IMR-90 (cell line): Measurements from ENCODE around the gene UBL4A. TPM values are rescaled to one million over a fixed set of nuclear protein-coding genes. Genes with fewer than 3 reads are reported as not detected.

ENCODE experiments used
- ATAC-seq: fragments of 200-7000 bp; cut with Tn5 transposase; 2 replicates; pipeline ENCODE4 v1.9.1; 2020; ENCODE audit warnings: low read depth, mild to moderate bottlenecking, moderate library complexity
- BruUV-seq: library from RNA; stranded (reverse); fragments of 400-500 nt; replicated peaks from 2 replicates; lab custom pipeline; 2021; lab: Mats Ljungman, UMichigan
- CTCF ChIA-PET: fragments of 300-600 bp; formaldehyde crosslinking; extraction: SDS; loops from one replicate; lab custom pipeline; 2021; ENCODE audit warnings: antibody characterized with exemption; lab: Yijun Ruan, JAX
- POLR2A ChIA-PET: fragments of 300-600 bp; sonication (Branson Sonifier 250); formaldehyde crosslinking; loops from one replicate; lab custom pipeline; 2022; ENCODE audit warnings: antibody characterized with exemption; ENCODE audit not compliant: unreplicated experiment; lab: Charles Lee
- DNase-seq: peaks from one replicate; pipeline ENCODE4 v3.0.0; 2013
- H2AFZ ChIP-seq: replicated peaks from 2 replicates; pipeline ENCODE3; 2013; ENCODE audit warnings: low read length, mild to moderate bottlenecking; ENCODE audit not compliant: poor library complexity
- H2AK5ac ChIP-seq: 2 replicates; pipeline ENCODE4 v1.6.1; 2013; ENCODE audit warnings: low read depth, low read length, inconsistent platforms
- H2AK9ac ChIP-seq: replicated peaks from 2 replicates; pipeline ENCODE3; 2013; ENCODE audit warnings: mild to moderate bottlenecking, low read depth, low read length, moderate library complexity; ENCODE audit not compliant: poor library complexity
- H2BK120ac ChIP-seq: 2 replicates; pipeline ENCODE4 v1.6.1; 2013; ENCODE audit warnings: low read depth, low read length, inconsistent platforms
- H2BK15ac ChIP-seq: 3 replicates; pipeline ENCODE4 v1.6.1; 2013; ENCODE audit warnings: low read depth, low read length, inconsistent platforms
- H2BK20ac ChIP-seq: 2 replicates; pipeline ENCODE4 v1.6.1; 2013; ENCODE audit warnings: low read depth, mild to moderate bottlenecking, inconsistent platforms, low read length, moderate library complexity
- H2BK5ac ChIP-seq: 2 replicates; pipeline ENCODE4 v1.6.1; 2013; ENCODE audit warnings: mild to moderate bottlenecking, low read depth, low read length, inconsistent platforms; ENCODE audit not compliant: poor library complexity, severe bottlenecking
- H3K14ac ChIP-seq: replicated peaks from 2 replicates; pipeline ENCODE4 v1.6.1; 2013; ENCODE audit warnings: low read depth, low read length, inconsistent platforms
- H3K18ac ChIP-seq: 2 replicates; pipeline ENCODE4 v1.6.1; 2013; ENCODE audit warnings: low read depth, low read length, control low read depth
- H3K23ac ChIP-seq: 2 replicates; pipeline ENCODE4 v1.6.1; 2013; ENCODE audit warnings: low read depth, low read length, inconsistent platforms
- H3K27ac ChIP-seq: 2 replicates; pipeline ENCODE4 v1.5.1; 2013; ENCODE audit warnings: mild to moderate bottlenecking, control low read depth, low read length; ENCODE audit not compliant: insufficient read depth
- H3K27me3 ChIP-seq: 2 replicates; pipeline ENCODE4 v1.6.1; 2013; ENCODE audit warnings: low read length; ENCODE audit not compliant: control insufficient read depth, insufficient read depth
- H3K36me3 ChIP-seq: 2 replicates; pipeline ENCODE4 v1.6.1; 2013; ENCODE audit warnings: low read length, mixed read lengths; ENCODE audit not compliant: control insufficient read depth, insufficient read depth
- H3K4ac ChIP-seq: 2 replicates; pipeline ENCODE4 v1.6.1; 2013; ENCODE audit warnings: low read depth, low read length, inconsistent platforms
- H3K4me1 ChIP-seq: 2 replicates; pipeline ENCODE4 v1.6.1; 2013; ENCODE audit warnings: low read length, mixed read lengths; ENCODE audit not compliant: control insufficient read depth, insufficient read depth
- H3K4me2 ChIP-seq: 2 replicates; pipeline ENCODE4 v1.6.1; 2013; ENCODE audit warnings: low read depth, mild to moderate bottlenecking, control low read depth, low read length, moderate library complexity
- H3K4me3 ChIP-seq: 2 replicates; pipeline ENCODE4 v1.5.1; 2013; ENCODE audit warnings: low read depth, mild to moderate bottlenecking, control low read depth, low read length, moderate library complexity; ENCODE audit not compliant: insufficient read depth
- H3K56ac ChIP-seq: 2 replicates; pipeline ENCODE4 v1.6.1; 2013; ENCODE audit warnings: low read length, inconsistent platforms; ENCODE audit not compliant: insufficient read depth; ENCODE audit errors: extremely low read depth
- H3K79me1 ChIP-seq, 2 experiments: 2 replicates each; pipeline ENCODE4 v1.6.1; 2013; ENCODE audit warnings: low read length in 2 of 2, inconsistent platforms in 1 of 2, low read depth in 1 of 2
- H3K9ac ChIP-seq: 2 replicates; pipeline ENCODE4 v1.6.1; 2013; ENCODE audit warnings: low read depth, low read length, control low read depth
- H3K9me1 ChIP-seq: 2 replicates; pipeline ENCODE4 v1.6.1; 2013; ENCODE audit warnings: low read length, inconsistent platforms; ENCODE audit not compliant: insufficient read depth
- H3K9me3 ChIP-seq: 2 replicates; pipeline ENCODE4 v1.6.1; 2013; ENCODE audit warnings: low read length; ENCODE audit not compliant: control insufficient read depth, insufficient read depth
- H4K20me1 ChIP-seq: 2 replicates; pipeline ENCODE4 v1.6.1; 2013; ENCODE audit warnings: low read length, inconsistent platforms; ENCODE audit not compliant: insufficient read depth
- H4K5ac ChIP-seq: 2 replicates; pipeline ENCODE4 v1.6.1; 2013; ENCODE audit warnings: mild to moderate bottlenecking, low read depth, low read length, control low read depth
- H4K8ac ChIP-seq, 2 experiments: 2 replicates each; pipeline ENCODE4 v1.6.1; 2013; ENCODE audit warnings: low read depth in 2 of 2, low read length in 2 of 2, control low read depth in 1 of 2, inconsistent platforms in 1 of 2
- H4K91ac ChIP-seq: 2 replicates; pipeline ENCODE4 v1.6.1; 2013; ENCODE audit warnings: low read depth, low read length, inconsistent platforms; ENCODE audit not compliant: insufficient read depth
- CEBPB ChIP-seq: IDR thresholded peaks from 2 replicates; pipeline ENCODE4 v1.6.1; 2012; ENCODE audit warnings: low read depth, low read length, improper control_type of control experiment
- CHD1 ChIP-seq: IDR thresholded peaks from 2 replicates; pipeline ENCODE4 v1.6.1; 2012; ENCODE audit warnings: low read depth, low read length, improper control_type of control experiment
- FOS ChIP-seq: fragments of 150-350 bp; IDR thresholded peaks from 2 replicates; pipeline ENCODE4 v1.6.1; 2016; ENCODE audit warnings: low read depth, low read length
- MAZ ChIP-seq: IDR thresholded peaks from 2 replicates; pipeline ENCODE4 v1.6.1; 2012; ENCODE audit warnings: low read depth, mild to moderate bottlenecking, low read length, improper control_type of control experiment, moderate library complexity, borderline replicate concordance
- MXI1 ChIP-seq: IDR thresholded peaks from 2 replicates; pipeline ENCODE4 v1.6.1; 2012; ENCODE audit warnings: low read depth, mild to moderate bottlenecking, low read length, moderate library complexity, borderline replicate concordance
- RCOR1 ChIP-seq: IDR thresholded peaks from 2 replicates; pipeline ENCODE4 v1.6.1; 2012; ENCODE audit warnings: mild to moderate bottlenecking, low read length, improper control_type of control experiment; ENCODE audit not compliant: insufficient replicate concordance
- WGBS, 2 experiments: methylation state at CpG; one replicate each; pipeline versions ENCODE4 v1.1.5 to v1.1.7; 2013; ENCODE audit warnings: missing lambda C conversion rate in 2 of 2; ENCODE audit not compliant: insufficient read length in 1 of 2; ENCODE audit errors: extremely low coverage in 2 of 2; 5-methylcytosine and 5-hydroxymethylcytosine counted together
- dilution Hi-C: fragments of 300-500 bp; cut with HindIII; formaldehyde crosslinking; loops from one replicate; pipeline ENCODE4 v1.14.3; 2018; ENCODE audit warnings: low sequenced_read_pairs; ENCODE audit not compliant: unreplicated experiment
- in situ Hi-C: fragments of 300-500 bp; cut with MboI; formaldehyde crosslinking; loops from 3 replicates; pipeline ENCODE4 v1.14.3; 2019; ENCODE audit warnings: low sequenced_read_pairs, inconsistent platforms, mixed read lengths
- intact Hi-C: fragments of 100-400 bp; cut with micrococcal nuclease; formaldehyde crosslinking; loops from 2 replicates; pipeline ENCODE4 v1.10.0; 2022
- polyA plus RNA-seq, 3 experiments: library from polyadenylated mRNA; depleted of rRNA; stranded (reverse); fragments of >200 nt; gene quantifications; 2 replicates each; pipeline ENCODE4 v1.2.3, GENCODE V29; 2012; ENCODE audit warnings: low replicate concordance in 1 of 3
- total RNA-seq: library from RNA; depleted of rRNA; stranded (reverse); fragments of >200 nt; gene quantifications from 2 replicates; pipeline ENCODE4 v1.2.3, GENCODE V29; 2012
- TF ChIP-seq, protein P1 (sequence below): fragments of 150-350 bp; IDR thresholded peaks from 2 replicates; pipeline ENCODE4 v1.6.1; 2016; ENCODE audit warnings: low read depth, mild to moderate bottlenecking, low read length, moderate library complexity, borderline replicate concordance
- TF ChIP-seq, protein P2 (sequence below): conservative IDR thresholded peaks from 2 replicates; pipeline ENCODE4 v1.5.1; 2012; ENCODE audit warnings: mild to moderate bottlenecking, low read depth, low read length, improper control_type of control experiment

UBL4A gene
- total and polyA plus RNA-seq, 2 of the 4 experiments (the other 2 are of a cell fraction) = 24.6 to 28.3 TPM

DNA sequence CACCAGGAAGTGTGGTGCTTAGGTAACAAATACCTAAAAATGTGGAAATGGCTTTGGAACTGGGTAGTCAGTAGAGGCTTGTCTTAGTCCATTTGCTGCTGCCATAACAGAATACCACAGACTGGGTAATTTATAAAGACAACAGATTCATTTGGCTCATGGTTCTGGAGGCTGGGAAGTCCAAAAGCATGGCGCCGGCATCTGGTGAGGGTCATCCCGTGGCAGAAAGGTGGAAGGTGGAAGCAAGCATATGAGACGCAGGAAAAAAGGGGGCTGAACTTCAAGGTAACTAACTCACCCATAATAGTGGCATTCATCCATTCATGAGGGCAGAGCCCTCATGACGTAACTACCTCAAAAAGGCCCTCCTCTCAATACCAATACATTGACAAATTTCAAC, 23.0 kb upstream of the UBL4A start:
- H2BK120ac ChIP-seq = no peak overlapping the region
- H3K4me2 ChIP-seq = no peak overlapping the region
- no peak overlapping the region for H2AK5ac ChIP-seq
- H2AFZ ChIP-seq = no peak overlapping the region
- ATAC-seq (no peak), DNase-seq (no peak)
- peaks cover 10% of the 10 kb centered on the region; the same call in 1 of the 2 replicates for H3K36me3 ChIP-seq
- no peak overlapping the region for H3K23ac ChIP-seq
- no peak overlapping the region for H4K5ac ChIP-seq
- in situ Hi-C loops = no loop called here
- H3K18ac ChIP-seq = no peak overlapping the region
- dilution Hi-C loops = no loop called here
- no TSS peak for BruUV-seq
- no peak overlapping the region for H3K4ac ChIP-seq
- no peak overlapping the region for H2BK15ac ChIP-seq
- ChIA-PET POLR2A (no interaction called here), CTCF (no interaction called here)
- no peak overlapping the region for H3K9ac ChIP-seq
- no peak for TF ChIP-seq CEBPB
- TF ChIP-seq, protein P1, sequence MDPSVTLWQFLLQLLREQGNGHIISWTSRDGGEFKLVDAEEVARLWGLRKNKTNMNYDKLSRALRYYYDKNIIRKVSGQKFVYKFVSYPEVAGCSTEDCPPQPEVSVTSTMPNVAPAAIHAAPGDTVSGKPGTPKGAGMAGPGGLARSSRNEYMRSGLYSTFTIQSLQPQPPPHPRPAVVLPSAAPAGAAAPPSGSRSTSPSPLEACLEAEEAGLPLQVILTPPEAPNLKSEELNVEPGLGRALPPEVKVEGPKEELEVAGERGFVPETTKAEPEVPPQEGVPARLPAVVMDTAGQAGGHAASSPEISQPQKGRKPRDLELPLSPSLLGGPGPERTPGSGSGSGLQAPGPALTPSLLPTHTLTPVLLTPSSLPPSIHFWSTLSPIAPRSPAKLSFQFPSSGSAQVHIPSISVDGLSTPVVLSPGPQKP = no peak
- no peak for TF ChIP-seq FOS
- TF ChIP-seq CHD1 = no peak
- TF ChIP-seq MAZ = no peak
- TF ChIP-seq MXI1 = no peak
- TF ChIP-seq RCOR1 = no peak
- TF ChIP-seq, protein P2, sequence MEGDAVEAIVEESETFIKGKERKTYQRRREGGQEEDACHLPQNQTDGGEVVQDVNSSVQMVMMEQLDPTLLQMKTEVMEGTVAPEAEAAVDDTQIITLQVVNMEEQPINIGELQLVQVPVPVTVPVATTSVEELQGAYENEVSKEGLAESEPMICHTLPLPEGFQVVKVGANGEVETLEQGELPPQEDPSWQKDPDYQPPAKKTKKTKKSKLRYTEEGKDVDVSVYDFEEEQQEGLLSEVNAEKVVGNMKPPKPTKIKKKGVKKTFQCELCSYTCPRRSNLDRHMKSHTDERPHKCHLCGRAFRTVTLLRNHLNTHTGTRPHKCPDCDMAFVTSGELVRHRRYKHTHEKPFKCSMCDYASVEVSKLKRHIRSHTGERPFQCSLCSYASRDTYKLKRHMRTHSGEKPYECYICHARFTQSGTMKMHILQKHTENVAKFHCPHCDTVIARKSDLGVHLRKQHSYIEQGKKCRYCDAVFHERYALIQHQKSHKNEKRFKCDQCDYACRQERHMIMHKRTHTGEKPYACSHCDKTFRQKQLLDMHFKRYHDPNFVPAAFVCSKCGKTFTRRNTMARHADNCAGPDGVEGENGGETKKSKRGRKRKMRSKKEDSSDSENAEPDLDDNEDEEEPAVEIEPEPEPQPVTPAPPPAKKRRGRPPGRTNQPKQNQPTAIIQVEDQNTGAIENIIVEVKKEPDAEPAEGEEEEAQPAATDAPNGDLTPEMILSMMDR = no peak
- H4K91ac ChIP-seq = no peak overlapping the region
- no peaks in the 10 kb centered on the region for H4K20me1 ChIP-seq
- no CpG with 5 or more reads among the region's 5 CpGs for WGBS, 2 experiments
- H3K4me3 ChIP-seq = no peak overlapping the region
- H2BK5ac ChIP-seq = no peak overlapping the region
- H3K27me3 ChIP-seq = no peaks in the 10 kb centered on the region
- no peak overlapping the region for H2AK9ac ChIP-seq
- H3K9me3 ChIP-seq = peaks cover 3% of the 10 kb centered on the region; the same call in 1 of the 2 replicates
- peaks cover 4% of the 10 kb centered on the region for H3K9me1 ChIP-seq
- H4K8ac ChIP-seq = no peak overlapping the region
- no peak overlapping the region for H3K56ac ChIP-seq
- H3K14ac ChIP-seq = no peak overlapping the region
- H3K79me1 ChIP-seq = peaks cover 0 to 4% of the 10 kb centered on the region in 2 experiments; a peak in 2 of 4 replicates
- no peak overlapping the region for H3K27ac ChIP-seq
- H2BK20ac ChIP-seq = no peak overlapping the region
- intact Hi-C loops = no loop called here
- H3K4me1 ChIP-seq = peaks cover 2% of the 10 kb centered on the region; the same call in 1 of the 2 replicates
